Liver (tissue), 9 donors: Measurements from ENCODE around the gene SLC26A11. TPM values are rescaled to one million over a fixed set of nuclear protein-coding genes. Genes with fewer than 3 reads are reported as not detected.

ENCODE experiments used
- DNase-seq: peaks from one replicate; pipeline ENCODE4 v3.0.0-alpha.2; 2017; ENCODE audit warnings: low spot score
- H3K27ac ChIP-seq, 2 donors: one replicate each; pipeline ENCODE4 v1.7.0; 2013; ENCODE audit warnings: inconsistent platforms in 2 of 2, low read length in 2 of 2, control low read depth in 1 of 2, low read depth in 1 of 2, mild to moderate bottlenecking in 1 of 2
- H3K27me3 ChIP-seq, 4 donors: one replicate each; pipeline versions ENCODE4 v1.6.1 to v1.7.0; 2013; ENCODE audit warnings: low read length in 3 of 4, inconsistent platforms in 1 of 4, mild to moderate bottlenecking in 1 of 4, moderate library complexity in 1 of 4; ENCODE audit not compliant: control insufficient read depth in 4 of 4, insufficient read depth in 4 of 4
- H3K36me3 ChIP-seq, 4 donors: one replicate each; pipeline versions ENCODE4 v1.6.1 to v1.7.0; 2013; ENCODE audit warnings: low read length in 3 of 4, mild to moderate bottlenecking in 3 of 4, low read depth in 1 of 4, moderate library complexity in 1 of 4; ENCODE audit not compliant: control insufficient read depth in 4 of 4, insufficient read depth in 3 of 4
- H3K4me1 ChIP-seq, 4 donors: one replicate each; pipeline versions ENCODE4 v1.6.1 to v1.7.0; 2013; ENCODE audit warnings: low read length in 3 of 4, mild to moderate bottlenecking in 3 of 4, moderate library complexity in 1 of 4; ENCODE audit not compliant: control insufficient read depth in 4 of 4, insufficient read depth in 4 of 4
- H3K4me3 ChIP-seq, 3 donors: one replicate each; pipeline versions ENCODE4 v1.6.1 to v1.7.0; 2013; ENCODE audit warnings: low read length in 3 of 3, control low read depth in 1 of 3, low read depth in 1 of 3, mild to moderate bottlenecking in 1 of 3
- H3K9ac ChIP-seq, 2 donors: one replicate each; pipeline ENCODE4 v1.7.0; 2013; ENCODE audit warnings: low read length in 2 of 2, mild to moderate bottlenecking in 2 of 2, moderate library complexity in 2 of 2, control low read depth in 1 of 2, low read depth in 1 of 2
- H3K9me3 ChIP-seq, 4 donors: one replicate each; pipeline versions ENCODE4 v1.6.1 to v1.7.0; 2013; ENCODE audit warnings: low read length in 3 of 4; ENCODE audit not compliant: control insufficient read depth in 4 of 4
- FOXA1 ChIP-seq: IDR thresholded peaks from 2 replicates; pipeline ENCODE4 v1.6.1; 2016; ENCODE audit warnings: antibody characterized with exemption
- FOXA2 ChIP-seq: IDR thresholded peaks from 2 replicates; pipeline ENCODE4 v1.6.1; 2016; ENCODE audit warnings: antibody characterized with exemption
- GABPA ChIP-seq, 2 donors: IDR thresholded peaks in 1 of 2; conservative IDR thresholded peaks in 1 of 2; 2 replicates each; pipeline ENCODE4 v1.6.1; 2016; ENCODE audit warnings: antibody characterized with exemption in 2 of 2, mild to moderate bottlenecking in 1 of 2, moderate library complexity in 1 of 2
- HNF4A ChIP-seq, 2 donors: conservative IDR thresholded peaks; 2 replicates each; pipeline ENCODE4 v1.6.1; 2016; ENCODE audit warnings: antibody characterized with exemption in 2 of 2, mild to moderate bottlenecking in 2 of 2
- HNF4G ChIP-seq: IDR thresholded peaks from 2 replicates; pipeline ENCODE4 v1.6.1; 2016; ENCODE audit warnings: antibody characterized with exemption
- JUND ChIP-seq, 2 donors: IDR thresholded peaks; 2 replicates each; pipeline ENCODE4 v1.6.1; 2016; ENCODE audit warnings: antibody characterized with exemption in 2 of 2
- NR2F2 ChIP-seq: IDR thresholded peaks from 2 replicates; pipeline ENCODE4 v1.6.1; 2016; ENCODE audit warnings: antibody characterized with exemption
- RAD21 ChIP-seq, 2 donors: IDR thresholded peaks; 2 replicates each; pipeline ENCODE4 v1.6.1; 2016; ENCODE audit warnings: antibody characterized with exemption in 2 of 2, mild to moderate bottlenecking in 2 of 2
- SP1 ChIP-seq: IDR thresholded peaks from 2 replicates; pipeline ENCODE4 v1.6.1; 2018; ENCODE audit warnings: antibody characterized with exemption, mild to moderate bottlenecking
- TAF1 ChIP-seq: conservative IDR thresholded peaks from 2 replicates; pipeline ENCODE4 v1.6.1; 2016; ENCODE audit warnings: antibody characterized with exemption, mild to moderate bottlenecking
- YY1 ChIP-seq: IDR thresholded peaks from 2 replicates; pipeline ENCODE4 v1.6.1; 2016; ENCODE audit warnings: antibody characterized with exemption, mild to moderate bottlenecking
- WGBS: extraction: QIAGEN DNeasy Blood & Tissue Kit; methylation state at CpG from one replicate; pipeline ENCODE4 v1.1.7; 2013; 5-methylcytosine and 5-hydroxymethylcytosine counted together
- polyA plus RNA-seq, 2 donors: library from polyadenylated mRNA; stranded (reverse) in 1 of 2; unstranded in 1 of 2; fragments of 200-250 nt in 1 of 2; fragments of >200 nt in 1 of 2; fragmentation: Nextera tagmentation in 1 of 2; extraction: Ambion mirVana in 1 of 2; gene quantifications; one replicate each; pipeline versions ENCODE4 v1.2.1 to v1.2.3, GENCODE V29; 2013 to 2015
- total RNA-seq, 2 donors: library from RNA; depleted of rRNA; stranded (reverse); fragments of >200 nt; gene quantifications; one replicate each; pipeline ENCODE4 v1.2.3, GENCODE V29; 2014
- TF ChIP-seq, protein P1 (sequence below): IDR thresholded peaks from 2 replicates; pipeline ENCODE4 v1.6.1; 2016; ENCODE audit warnings: antibody characterized with exemption
- TF ChIP-seq, protein P2 (sequence below): IDR thresholded peaks from 2 replicates; pipeline ENCODE4 v1.6.1; 2016; ENCODE audit warnings: antibody characterized with exemption
- TF ChIP-seq, protein P3 (sequence below): IDR thresholded peaks from 2 replicates; pipeline ENCODE4 v1.6.1; 2016; ENCODE audit warnings: antibody characterized with exemption, mild to moderate bottlenecking
- TF ChIP-seq, protein P4 (sequence below): IDR thresholded peaks from 2 replicates; pipeline ENCODE4 v1.6.1; 2016; ENCODE audit warnings: antibody characterized with exemption
- TF ChIP-seq, protein P5 (sequence below): fragments of 150-350 bp; IDR thresholded peaks from 2 replicates; pipeline ENCODE4 v1.5.1; 2017; ENCODE audit warnings: improper control_type of control experiment, low read depth, low read length; ENCODE audit not compliant: missing input control
- donor health status: healthy.
- donor health status: healthy.
- donor health status: healthy.
- donor health status: healthy.
- donor health status: healthy.

SLC26A11 gene
- total and polyA plus RNA-seq, 4 donors: 3.3 to 8.2 (median 5.6) TPM

DNA sequence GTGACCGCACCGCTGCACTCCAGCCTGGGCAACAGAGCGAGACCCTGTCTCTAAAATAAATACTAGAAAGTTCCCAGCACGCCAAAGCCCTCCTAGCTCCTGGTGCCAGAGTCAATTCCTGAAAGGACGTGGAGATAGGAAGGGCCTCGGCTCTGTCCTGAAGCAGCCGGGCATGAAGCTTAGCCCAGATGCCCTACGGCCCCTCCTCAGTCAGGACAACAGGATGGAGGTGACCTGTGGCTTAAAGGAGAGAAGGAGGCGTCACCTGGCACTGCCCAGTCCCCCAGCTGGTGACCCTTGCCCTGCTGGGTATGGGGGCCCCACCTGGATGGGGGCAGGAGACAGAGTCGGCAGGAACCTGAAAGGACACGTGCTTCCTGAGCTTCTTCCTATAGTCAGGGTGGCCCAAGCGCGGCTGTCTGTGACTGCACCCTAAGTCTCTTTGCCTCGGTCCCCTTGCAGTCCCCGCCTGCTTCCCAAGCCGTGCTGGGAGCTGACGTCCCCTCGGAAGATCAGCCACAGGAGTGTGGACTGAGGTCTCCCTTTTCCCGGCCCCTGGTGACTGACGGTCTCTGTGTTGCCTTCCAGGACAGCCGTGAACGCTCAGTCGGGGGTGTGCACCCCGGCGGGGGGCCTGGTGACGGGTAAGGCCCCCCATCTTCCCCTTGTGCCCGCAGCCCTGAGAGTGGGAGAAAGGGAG is 25.5 kb downstream of the SLC26A11 start:
- DNase-seq: no peak
- H3K27ac ChIP-seq: no peak overlapping the region

DNA sequence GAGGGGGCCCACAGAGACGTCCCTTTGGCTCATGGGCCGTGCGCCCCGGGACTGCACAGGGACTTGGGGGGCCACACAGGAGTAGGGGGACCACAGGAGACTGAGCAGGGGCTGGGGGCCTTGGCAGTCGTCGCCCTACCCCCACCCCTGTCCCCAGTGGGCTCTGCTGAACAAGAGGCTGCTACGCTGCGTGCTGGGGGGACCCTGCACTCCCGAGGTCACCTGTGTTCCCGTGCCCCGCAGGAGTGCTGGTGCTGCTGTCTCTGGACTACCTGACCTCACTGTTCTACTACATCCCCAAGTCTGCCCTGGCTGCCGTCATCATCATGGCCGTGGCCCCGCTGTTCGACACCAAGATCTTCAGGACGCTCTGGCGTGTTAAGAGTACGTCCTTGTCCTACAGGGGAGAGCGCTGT is 26.0 kb downstream of the SLC26A11 start:
- WGBS: 97% methylated on average over 19 of the region's 19 CpGs
- no peak overlapping the region for H3K4me3 ChIP-seq
- no peak for DNase-seq
- H3K9ac ChIP-seq: no peak overlapping the region
- peaks cover 2 to 22% (median 6%) of the 10 kb centered on the region in 4 donors for H3K36me3 ChIP-seq
- H3K9me3 ChIP-seq: no peaks in the 10 kb centered on the region
- H3K27ac ChIP-seq: no peak overlapping the region
- H3K27me3 ChIP-seq: no peaks in the 10 kb centered on the region
- H3K4me1 ChIP-seq: no peaks in the 10 kb centered on the region
- TF ChIP-seq, protein P1, sequence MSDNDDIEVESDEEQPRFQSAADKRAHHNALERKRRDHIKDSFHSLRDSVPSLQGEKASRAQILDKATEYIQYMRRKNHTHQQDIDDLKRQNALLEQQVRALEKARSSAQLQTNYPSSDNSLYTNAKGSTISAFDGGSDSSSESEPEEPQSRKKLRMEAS: no peak
- TF ChIP-seq HNF4G (no peak), YY1 (no peak), SP1 (no peak), NR2F2 (no peak), JUND (IDR thresholded peaks at IDR 0.05) (no peak)
- TF ChIP-seq, protein P2, sequence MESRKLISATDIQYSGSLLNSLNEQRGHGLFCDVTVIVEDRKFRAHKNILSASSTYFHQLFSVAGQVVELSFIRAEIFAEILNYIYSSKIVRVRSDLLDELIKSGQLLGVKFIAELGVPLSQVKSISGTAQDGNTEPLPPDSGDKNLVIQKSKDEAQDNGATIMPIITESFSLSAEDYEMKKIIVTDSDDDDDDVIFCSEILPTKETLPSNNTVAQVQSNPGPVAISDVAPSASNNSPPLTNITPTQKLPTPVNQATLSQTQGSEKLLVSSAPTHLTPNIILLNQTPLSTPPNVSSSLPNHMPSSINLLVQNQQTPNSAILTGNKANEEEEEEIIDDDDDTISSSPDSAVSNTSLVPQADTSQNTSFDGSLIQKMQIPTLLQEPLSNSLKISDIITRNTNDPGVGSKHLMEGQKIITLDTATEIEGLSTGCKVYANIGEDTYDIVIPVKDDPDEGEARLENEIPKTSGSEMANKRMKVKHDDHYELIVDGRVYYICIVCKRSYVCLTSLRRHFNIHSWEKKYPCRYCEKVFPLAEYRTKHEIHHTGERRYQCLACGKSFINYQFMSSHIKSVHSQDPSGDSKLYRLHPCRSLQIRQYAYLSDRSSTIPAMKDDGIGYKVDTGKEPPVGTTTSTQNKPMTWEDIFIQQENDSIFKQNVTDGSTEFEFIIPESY: no peak
- TF ChIP-seq, protein P3, sequence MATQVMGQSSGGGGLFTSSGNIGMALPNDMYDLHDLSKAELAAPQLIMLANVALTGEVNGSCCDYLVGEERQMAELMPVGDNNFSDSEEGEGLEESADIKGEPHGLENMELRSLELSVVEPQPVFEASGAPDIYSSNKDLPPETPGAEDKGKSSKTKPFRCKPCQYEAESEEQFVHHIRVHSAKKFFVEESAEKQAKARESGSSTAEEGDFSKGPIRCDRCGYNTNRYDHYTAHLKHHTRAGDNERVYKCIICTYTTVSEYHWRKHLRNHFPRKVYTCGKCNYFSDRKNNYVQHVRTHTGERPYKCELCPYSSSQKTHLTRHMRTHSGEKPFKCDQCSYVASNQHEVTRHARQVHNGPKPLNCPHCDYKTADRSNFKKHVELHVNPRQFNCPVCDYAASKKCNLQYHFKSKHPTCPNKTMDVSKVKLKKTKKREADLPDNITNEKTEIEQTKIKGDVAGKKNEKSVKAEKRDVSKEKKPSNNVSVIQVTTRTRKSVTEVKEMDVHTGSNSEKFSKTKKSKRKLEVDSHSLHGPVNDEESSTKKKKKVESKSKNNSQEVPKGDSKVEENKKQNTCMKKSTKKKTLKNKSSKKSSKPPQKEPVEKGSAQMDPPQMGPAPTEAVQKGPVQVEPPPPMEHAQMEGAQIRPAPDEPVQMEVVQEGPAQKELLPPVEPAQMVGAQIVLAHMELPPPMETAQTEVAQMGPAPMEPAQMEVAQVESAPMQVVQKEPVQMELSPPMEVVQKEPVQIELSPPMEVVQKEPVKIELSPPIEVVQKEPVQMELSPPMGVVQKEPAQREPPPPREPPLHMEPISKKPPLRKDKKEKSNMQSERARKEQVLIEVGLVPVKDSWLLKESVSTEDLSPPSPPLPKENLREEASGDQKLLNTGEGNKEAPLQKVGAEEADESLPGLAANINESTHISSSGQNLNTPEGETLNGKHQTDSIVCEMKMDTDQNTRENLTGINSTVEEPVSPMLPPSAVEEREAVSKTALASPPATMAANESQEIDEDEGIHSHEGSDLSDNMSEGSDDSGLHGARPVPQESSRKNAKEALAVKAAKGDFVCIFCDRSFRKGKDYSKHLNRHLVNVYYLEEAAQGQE: no peak
- TF ChIP-seq, protein P4, sequence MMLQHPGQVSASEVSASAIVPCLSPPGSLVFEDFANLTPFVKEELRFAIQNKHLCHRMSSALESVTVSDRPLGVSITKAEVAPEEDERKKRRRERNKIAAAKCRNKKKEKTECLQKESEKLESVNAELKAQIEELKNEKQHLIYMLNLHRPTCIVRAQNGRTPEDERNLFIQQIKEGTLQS: no peak

More for the DNA sequence above, 25.5 kb downstream of the SLC26A11 start:
- no peaks in the 10 kb centered on the region for H3K27me3 ChIP-seq
- TF ChIP-seq, protein P1: no peak
- TF ChIP-seq RAD21 (IDR thresholded peaks at IDR 0.05): no peak
- TF ChIP-seq, protein P4: no peak
- no peak for TF ChIP-seq NR2F2
- TF ChIP-seq FOXA2: no peak
- no peak for TF ChIP-seq GABPA (IDR thresholded peaks at IDR 0.05 in 1 of 2, conservative IDR thresholded peaks at IDR 0.05 in 1 of 2)
- TF ChIP-seq, protein P5, sequence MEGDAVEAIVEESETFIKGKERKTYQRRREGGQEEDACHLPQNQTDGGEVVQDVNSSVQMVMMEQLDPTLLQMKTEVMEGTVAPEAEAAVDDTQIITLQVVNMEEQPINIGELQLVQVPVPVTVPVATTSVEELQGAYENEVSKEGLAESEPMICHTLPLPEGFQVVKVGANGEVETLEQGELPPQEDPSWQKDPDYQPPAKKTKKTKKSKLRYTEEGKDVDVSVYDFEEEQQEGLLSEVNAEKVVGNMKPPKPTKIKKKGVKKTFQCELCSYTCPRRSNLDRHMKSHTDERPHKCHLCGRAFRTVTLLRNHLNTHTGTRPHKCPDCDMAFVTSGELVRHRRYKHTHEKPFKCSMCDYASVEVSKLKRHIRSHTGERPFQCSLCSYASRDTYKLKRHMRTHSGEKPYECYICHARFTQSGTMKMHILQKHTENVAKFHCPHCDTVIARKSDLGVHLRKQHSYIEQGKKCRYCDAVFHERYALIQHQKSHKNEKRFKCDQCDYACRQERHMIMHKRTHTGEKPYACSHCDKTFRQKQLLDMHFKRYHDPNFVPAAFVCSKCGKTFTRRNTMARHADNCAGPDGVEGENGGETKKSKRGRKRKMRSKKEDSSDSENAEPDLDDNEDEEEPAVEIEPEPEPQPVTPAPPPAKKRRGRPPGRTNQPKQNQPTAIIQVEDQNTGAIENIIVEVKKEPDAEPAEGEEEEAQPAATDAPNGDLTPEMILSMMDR: no peak
- no peak for TF ChIP-seq TAF1
- no peak for TF ChIP-seq HNF4G
- no peak for TF ChIP-seq HNF4A (conservative IDR thresholded peaks at IDR 0.05)
- no peak for TF ChIP-seq YY1
- TF ChIP-seq, protein P3: no peak
- no peak for TF ChIP-seq FOXA1
- no peak for TF ChIP-seq SP1
- peaks cover 2 to 23% (median 9%) of the 10 kb centered on the region in 4 donors for H3K36me3 ChIP-seq
- H3K4me3 ChIP-seq: no peak overlapping the region
- no peak overlapping the region for H3K9ac ChIP-seq
- no peaks in the 10 kb centered on the region for H3K9me3 ChIP-seq
- H3K4me1 ChIP-seq: no peaks in the 10 kb centered on the region
- 92% methylated on average over 27 of the region's 27 CpGs for WGBS
